Right atrium auricular region (tissue), 2 donors: Measurements from ENCODE around the gene TMEM74B. TPM values are rescaled to one million over a fixed set of nuclear protein-coding genes. Genes with fewer than 3 reads are reported as not detected.

ENCODE experiments used
- DNase-seq: peaks from one replicate; pipeline ENCODE4 v3.0.0-alpha.2; 2019; ENCODE audit warnings: low spot score
- H3K27ac ChIP-seq, 2 donors: fragments of 200-600 bp; sonication (generic); 1 replicate in 1 of 2; 2 replicates in 1 of 2; pipeline ENCODE4 v1.5.1; 2016 to 2019
- H3K27me3 ChIP-seq, 2 donors: fragments of 200-600 bp; sonication (generic); one replicate each; pipeline versions ENCODE4 v1.5.1 to v1.6.0; 2017 to 2019
- H3K36me3 ChIP-seq: fragments of 200-600 bp; sonication (generic); one replicate; pipeline ENCODE4 v1.5.1; 2016
- H3K4me1 ChIP-seq, 2 donors: fragments of 200-600 bp; sonication (generic); one replicate each; pipeline versions ENCODE4 v1.5.1 to v1.6.0; 2017 to 2019
- H3K4me3 ChIP-seq, 2 donors: fragments of 200-600 bp; sonication (generic); 1 replicate in 1 of 2; 2 replicates in 1 of 2; pipeline ENCODE4 v1.5.1; 2017 to 2019; ENCODE audit warnings: mild to moderate bottlenecking in 1 of 2, moderate library complexity in 1 of 2
- H3K9me3 ChIP-seq, 2 donors: fragments of 200-600 bp; sonication (generic); one replicate each; pipeline ENCODE4 v1.5.1; 2019
- total RNA-seq, 2 donors: library from RNA; depleted of rRNA; stranded (reverse); fragments of >200 nt; gene quantifications; one replicate each; pipeline ENCODE4 v1.1.0, GENCODE V29; 2016
- TF ChIP-seq, protein P1 (sequence below), 2 donors: fragments of 200-600 bp; sonication (generic); IDR thresholded peaks; one replicate each; pipeline ENCODE4 v1.5.1; 2019; ENCODE audit warnings: antibody characterized with exemption in 2 of 2

The TMEM74B gene
- total RNA-seq, 2 donors from 2014 or later = 0.83 to 4.6 TPM

DNA sequence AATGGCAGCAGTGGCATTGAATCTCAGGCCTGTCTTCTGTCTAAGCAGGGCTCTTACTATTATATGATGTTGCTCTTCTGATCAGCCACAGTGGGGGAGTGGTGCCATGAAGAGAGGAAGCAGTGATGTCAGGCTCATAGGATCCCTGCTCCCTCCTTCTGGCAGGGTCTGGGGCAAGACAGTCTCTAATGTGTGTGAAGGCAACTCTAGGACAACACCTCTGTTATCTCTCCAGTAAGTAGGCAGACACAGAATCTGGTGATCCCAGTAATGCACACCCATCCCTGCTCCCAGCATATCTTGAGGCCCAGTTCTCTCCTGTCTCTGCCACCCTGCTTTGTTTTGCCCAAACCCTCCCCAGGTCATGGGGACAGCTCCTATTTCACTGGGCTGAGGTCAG, 27.2 kb upstream of the TMEM74B start:
- Histone ChIP-seq H3K9me3 (no peaks in the 10 kb centered on the region), H3K36me3 (no peaks in the 10 kb centered on the region), H3K4me1 (no peaks in the 10 kb centered on the region), H3K4me3 (no peak overlapping the region), H3K27ac (no peak overlapping the region), H3K27me3 (no peaks in the 10 kb centered on the region)
- TF ChIP-seq, protein P1, sequence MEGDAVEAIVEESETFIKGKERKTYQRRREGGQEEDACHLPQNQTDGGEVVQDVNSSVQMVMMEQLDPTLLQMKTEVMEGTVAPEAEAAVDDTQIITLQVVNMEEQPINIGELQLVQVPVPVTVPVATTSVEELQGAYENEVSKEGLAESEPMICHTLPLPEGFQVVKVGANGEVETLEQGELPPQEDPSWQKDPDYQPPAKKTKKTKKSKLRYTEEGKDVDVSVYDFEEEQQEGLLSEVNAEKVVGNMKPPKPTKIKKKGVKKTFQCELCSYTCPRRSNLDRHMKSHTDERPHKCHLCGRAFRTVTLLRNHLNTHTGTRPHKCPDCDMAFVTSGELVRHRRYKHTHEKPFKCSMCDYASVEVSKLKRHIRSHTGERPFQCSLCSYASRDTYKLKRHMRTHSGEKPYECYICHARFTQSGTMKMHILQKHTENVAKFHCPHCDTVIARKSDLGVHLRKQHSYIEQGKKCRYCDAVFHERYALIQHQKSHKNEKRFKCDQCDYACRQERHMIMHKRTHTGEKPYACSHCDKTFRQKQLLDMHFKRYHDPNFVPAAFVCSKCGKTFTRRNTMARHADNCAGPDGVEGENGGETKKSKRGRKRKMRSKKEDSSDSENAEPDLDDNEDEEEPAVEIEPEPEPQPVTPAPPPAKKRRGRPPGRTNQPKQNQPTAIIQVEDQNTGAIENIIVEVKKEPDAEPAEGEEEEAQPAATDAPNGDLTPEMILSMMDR (IDR thresholded peaks at IDR 0.05) = no peak
- no peak for DNase-seq

DNA sequence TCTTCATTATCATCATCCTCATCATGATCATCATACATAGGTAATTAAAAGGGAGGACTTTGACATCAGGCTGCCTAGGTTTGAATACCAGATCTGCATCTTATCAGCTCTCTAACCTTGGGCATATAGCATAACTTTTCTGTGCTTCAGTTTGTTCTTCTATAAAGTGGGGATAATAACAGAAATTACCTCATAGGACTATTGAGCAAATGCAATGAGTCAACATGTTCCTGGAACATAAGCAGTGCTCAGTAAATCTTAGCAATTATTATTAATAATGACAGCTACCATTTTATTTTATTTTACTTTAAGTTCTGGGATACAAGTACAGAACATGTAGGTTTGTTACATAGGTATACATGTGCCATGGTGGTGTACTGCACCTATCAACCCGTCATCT, 25.7 kb upstream of the TMEM74B start:
- no peak for DNase-seq
- Histone ChIP-seq H3K9me3 (no peaks in the 10 kb centered on the region), H3K27ac (no peak overlapping the region), H3K36me3 (no peaks in the 10 kb centered on the region), H3K4me3 (no peak overlapping the region), H3K27me3 (no peaks in the 10 kb centered on the region), H3K4me1 (no peaks in the 10 kb centered on the region)
- TF ChIP-seq, protein P1 (IDR thresholded peaks at IDR 0.05) = no peak

DNA sequence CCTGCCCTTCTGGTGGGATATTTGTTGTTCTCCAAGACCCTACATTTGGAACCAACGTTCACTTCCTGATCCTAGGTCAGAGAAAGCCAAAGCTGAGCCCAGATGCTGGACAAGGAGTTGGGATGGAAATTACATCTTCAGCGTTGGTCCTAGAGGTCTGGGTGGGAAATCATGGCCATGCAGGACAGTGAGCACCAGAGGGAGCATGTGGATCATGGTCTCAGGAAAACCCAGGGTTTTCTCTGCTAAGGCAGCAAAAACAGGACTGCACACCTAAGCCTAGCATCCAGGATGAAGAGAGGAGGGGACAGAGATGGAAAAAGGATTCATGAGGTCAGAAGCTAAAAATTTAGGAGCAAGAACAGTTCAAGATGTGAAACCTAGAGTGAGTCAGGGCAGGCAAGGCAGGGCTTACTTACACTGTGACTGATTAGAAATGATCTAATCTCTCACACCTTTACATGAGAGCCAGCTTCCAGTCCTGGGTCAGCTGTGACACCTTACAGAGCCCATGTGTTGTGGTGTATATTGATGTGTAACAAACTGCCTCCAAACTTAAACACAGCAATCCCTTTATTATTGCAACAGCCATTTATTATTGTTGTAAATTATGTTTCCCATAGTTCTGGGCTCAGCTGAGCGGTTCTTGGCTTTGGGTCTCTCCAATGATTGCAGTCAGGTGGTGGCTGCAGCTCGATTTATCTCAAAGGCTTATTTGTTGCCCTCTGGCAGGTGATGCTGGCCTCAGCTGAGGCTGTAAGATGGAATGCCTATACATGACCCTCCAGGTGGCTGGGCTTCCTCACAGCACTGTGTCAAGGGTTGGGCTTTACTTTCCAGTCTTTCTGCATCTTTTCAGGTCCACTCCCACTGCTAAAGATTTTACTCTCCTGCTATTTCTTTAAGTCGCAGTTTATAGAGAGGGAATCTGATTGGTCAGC, 24.9 kb upstream of the TMEM74B start:
- Histone ChIP-seq H3K4me1 (no peaks in the 10 kb centered on the region), H3K27me3 (no peaks in the 10 kb centered on the region), H3K4me3 (no peak overlapping the region), H3K9me3 (no peaks in the 10 kb centered on the region), H3K36me3 (no peaks in the 10 kb centered on the region), H3K27ac (no peak overlapping the region)
- TF ChIP-seq, protein P1 (IDR thresholded peaks at IDR 0.05) = peak in 1 of 2 donors; percentile 13
- DNase-seq = no peak

DNA sequence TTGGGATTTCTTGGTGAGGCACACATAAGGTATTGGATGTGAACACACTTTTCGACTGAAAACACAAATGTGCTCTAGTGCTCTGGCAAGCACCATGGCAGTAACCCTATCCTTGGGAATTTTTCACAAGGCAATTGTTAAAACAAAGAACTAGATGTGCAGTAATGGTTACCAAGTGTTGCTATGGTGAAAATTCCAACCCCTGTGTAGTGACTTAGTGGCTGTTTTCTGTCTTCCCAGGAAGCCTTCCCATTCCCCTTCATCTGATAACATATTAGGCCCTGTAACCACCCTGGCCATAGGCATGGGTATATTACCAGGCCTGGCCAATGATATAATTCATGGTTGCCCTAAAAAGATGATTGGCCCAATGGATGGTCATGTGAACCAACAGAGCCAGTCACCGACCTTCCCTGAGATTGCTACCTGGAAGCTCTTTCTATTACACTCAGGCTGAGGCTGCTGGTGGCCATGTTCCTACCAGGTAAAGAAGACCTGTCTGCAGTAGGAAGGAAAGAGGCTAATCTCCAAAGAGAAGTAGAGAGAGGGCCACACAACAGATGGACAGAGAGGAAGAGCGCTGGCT, 22.6 kb upstream of the TMEM74B start:
- no peak for DNase-seq
- no peak overlapping the region for H3K4me3 ChIP-seq
- H3K27me3 ChIP-seq = no peaks in the 10 kb centered on the region
- H3K9me3 ChIP-seq = no peaks in the 10 kb centered on the region
- no peak overlapping the region for H3K27ac ChIP-seq
- TF ChIP-seq, protein P1 (IDR thresholded peaks at IDR 0.05) = no peak
- no peaks in the 10 kb centered on the region for H3K4me1 ChIP-seq
- no peaks in the 10 kb centered on the region for H3K36me3 ChIP-seq

DNA sequence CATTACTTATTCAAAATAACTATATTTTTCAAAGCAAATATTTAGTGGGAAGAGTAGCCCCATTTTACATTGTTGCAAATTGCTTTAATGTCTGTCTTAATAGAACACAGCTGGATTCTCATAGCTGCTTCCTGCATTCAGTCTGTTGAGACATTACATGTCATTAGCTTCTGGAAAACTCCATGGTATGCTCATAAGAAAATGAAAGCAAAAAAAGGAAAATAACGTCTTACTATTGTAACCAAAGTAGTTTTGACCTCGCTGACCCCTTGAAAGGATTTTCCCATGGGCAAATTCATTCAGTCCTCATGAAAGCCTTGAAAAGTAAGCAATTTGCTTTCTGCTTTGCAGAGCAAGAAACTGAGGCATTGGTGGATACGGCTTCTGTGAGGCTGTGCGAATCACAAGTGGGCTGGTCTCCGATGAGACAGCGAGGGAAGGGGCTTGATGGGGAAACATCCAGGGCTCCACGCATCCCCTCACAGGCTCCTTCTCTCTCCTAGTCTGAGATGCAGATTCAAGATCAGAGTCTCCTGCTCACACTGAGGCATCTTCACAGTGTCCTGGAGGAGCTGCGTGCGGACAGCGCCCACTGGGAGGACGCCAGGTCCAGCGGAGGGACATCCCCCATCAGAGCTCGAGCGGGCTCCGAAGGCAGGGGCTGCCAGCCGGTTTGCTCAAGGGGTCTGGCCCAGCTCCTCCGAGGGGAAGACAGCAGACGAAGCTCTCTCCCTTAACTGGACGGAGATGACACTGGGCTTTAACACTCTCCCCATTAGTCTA, 21.8 kb upstream of the TMEM74B start:
- H3K27ac ChIP-seq = no peak overlapping the region

More for the DNA sequence above, 21.8 kb upstream of the TMEM74B start:
- no peaks in the 10 kb centered on the region for H3K4me1 ChIP-seq
- DNase-seq = no peak
- H3K36me3 ChIP-seq = no peaks in the 10 kb centered on the region
- no peaks in the 10 kb centered on the region for H3K9me3 ChIP-seq
- H3K4me3 ChIP-seq = no peak overlapping the region
- TF ChIP-seq, protein P1 (IDR thresholded peaks at IDR 0.05) = no peak
- no peaks in the 10 kb centered on the region for H3K27me3 ChIP-seq
